Panc1 (cell line): ENCODE data around the gene SYNE1. TPM values are rescaled to one million over a fixed set of nuclear protein-coding genes. Genes with fewer than 3 reads are reported as not detected.
"Not testable (repeated sequence)": the region's sequence is repeated elsewhere in the genome, so short reads cannot be mapped to it uniquely, and the experiment has no call there.

Source experiments
- ATAC-seq: fragments of 200-7000 bp; cut with Tn5 transposase; 2 replicates; pipeline ENCODE4 v1.9.1; 2020; ENCODE audit warnings: mild to moderate bottlenecking, moderate library complexity
- BruUV-seq: library from RNA; stranded (reverse); fragments of 400-500 nt; replicated peaks from 2 replicates; lab custom pipeline; 2021; lab: Mats Ljungman, UMichigan
- CTCF ChIA-PET: fragments of 300-600 bp; sonication (Branson Sonifier 250); formaldehyde crosslinking; loops from one replicate; lab custom pipeline; 2022; ENCODE audit warnings: antibody characterized with exemption; lab: Charles Lee
- POLR2A ChIA-PET: fragments of 300-600 bp; sonication (Branson Sonifier 250); formaldehyde crosslinking; loops from one replicate; lab custom pipeline; 2022; ENCODE audit warnings: antibody characterized with exemption; lab: Charles Lee
- DNase-seq: peaks from one replicate; pipeline ENCODE4 v3.0.0-alpha.2; 2010; ENCODE audit warnings: low read depth, low spot score
- H3K27ac ChIP-seq: 2 replicates; pipeline ENCODE4 v1.5.1; 2011; ENCODE audit warnings: mild to moderate bottlenecking, low read length, inconsistent platforms
- H3K27me3 ChIP-seq: fragments of 200-500 bp; sonication (Bioruptor generic); 2 replicates; pipeline ENCODE4 v1.6.0; 2014; ENCODE audit warnings: low read length, inconsistent platforms; ENCODE audit not compliant: control insufficient read depth, insufficient read depth
- H3K36me3 ChIP-seq: fragments of 200-500 bp; sonication (Bioruptor generic); 2 replicates; pipeline ENCODE4 v1.5.1; 2014; ENCODE audit warnings: inconsistent platforms, mild to moderate bottlenecking, low read length, moderate library complexity; ENCODE audit not compliant: control insufficient read depth, insufficient read depth
- H3K4me1 ChIP-seq: 2 replicates; pipeline ENCODE4 v1.5.1; 2011; ENCODE audit warnings: inconsistent platforms, mild to moderate bottlenecking, low read length, moderate library complexity; ENCODE audit not compliant: control insufficient read depth, insufficient read depth
- H3K4me3 ChIP-seq, 2 experiments: 2 replicates each; pipeline ENCODE4 v1.5.1; 2011 to 2012; ENCODE audit warnings: low read depth in 2 of 2, low read length in 2 of 2, mild to moderate bottlenecking in 2 of 2, inconsistent platforms in 1 of 2, moderate library complexity in 1 of 2
- H3K9me3 ChIP-seq: fragments of 200-500 bp; sonication (Bioruptor generic); 2 replicates; pipeline ENCODE4 v1.5.1; 2014; ENCODE audit warnings: low read depth, mild to moderate bottlenecking, inconsistent platforms, low read length, moderate library complexity; ENCODE audit not compliant: control insufficient read depth, insufficient read depth
- CTCF ChIP-seq: fragments of 450-650 bp; IDR thresholded peaks from 2 replicates; pipeline ENCODE4 v1.5.1; 2017; ENCODE audit warnings: mild to moderate bottlenecking
- POLR2AphosphoS5 ChIP-seq: IDR thresholded peaks from 2 replicates; pipeline ENCODE4 v1.6.1; 2012; ENCODE audit warnings: mild to moderate bottlenecking, low read depth, low read length, moderate library complexity
- SIN3A ChIP-seq: IDR thresholded peaks from 2 replicates; pipeline ENCODE4 v1.6.1; 2012; ENCODE audit warnings: low read depth, mild to moderate bottlenecking, low read length, moderate library complexity, borderline replicate concordance; ENCODE audit not compliant: insufficient read depth
- TCF7L2 ChIP-seq: IDR thresholded peaks from 2 replicates; pipeline ENCODE4 v1.6.1; 2011; ENCODE audit warnings: mild to moderate bottlenecking, low read depth, low read length, inconsistent platforms
- in situ Hi-C: cut with HindIII; loops from 2 replicates; pipeline ENCODE4 v1.10.0; 2016; ENCODE audit warnings: low sequenced_read_pairs, low pct_unique_long_range_greater_than_20kb
- intact Hi-C: fragments of 100-400 bp; cut with micrococcal nuclease; formaldehyde crosslinking; loops from one replicate; pipeline ENCODE4 v1.10.0; 2022; ENCODE audit not compliant: unreplicated experiment
- total RNA-seq: library from RNA; stranded (reverse); gene quantifications from one replicate; pipeline ENCODE4 v1.2.1, GENCODE V29; 2021; ENCODE audit not compliant: unreplicated experiment
- TF ChIP-seq, protein P1 (sequence below), 2 experiments: IDR thresholded peaks; 2 replicates each; pipeline ENCODE4 v1.6.1; 2011 to 2012; ENCODE audit warnings: low read depth in 2 of 2, control low read depth in 1 of 2, low read length in 1 of 2, mild to moderate bottlenecking in 1 of 2, moderate library complexity in 1 of 2; ENCODE audit not compliant: insufficient read depth in 1 of 2

SYNE1 gene
- total RNA-seq, 1 experiment from 2014 or later = 3.2 TPM

GRCh38 chr6:152651986-152652385, 14.8 kb upstream of the SYNE1 start:
- ATAC-seq (no peak), DNase-seq (no peak)
- intact Hi-C loops (no loop called here), in situ Hi-C loops (no loop called here)
- no TSS peak for BruUV-seq
- Histone ChIP-seq H3K27ac (no peak overlapping the region), H3K4me1 (no peaks in the 10 kb centered on the region), H3K27me3 (0 out of 2 replicates have a peak, but pooled peaks cover 2% of the 10 kb centered on the region), H3K36me3 (no peaks in the 10 kb centered on the region), H3K4me3 (no peak overlapping the region), H3K9me3 (no peaks in the 10 kb centered on the region)
- TF ChIP-seq, protein P1, sequence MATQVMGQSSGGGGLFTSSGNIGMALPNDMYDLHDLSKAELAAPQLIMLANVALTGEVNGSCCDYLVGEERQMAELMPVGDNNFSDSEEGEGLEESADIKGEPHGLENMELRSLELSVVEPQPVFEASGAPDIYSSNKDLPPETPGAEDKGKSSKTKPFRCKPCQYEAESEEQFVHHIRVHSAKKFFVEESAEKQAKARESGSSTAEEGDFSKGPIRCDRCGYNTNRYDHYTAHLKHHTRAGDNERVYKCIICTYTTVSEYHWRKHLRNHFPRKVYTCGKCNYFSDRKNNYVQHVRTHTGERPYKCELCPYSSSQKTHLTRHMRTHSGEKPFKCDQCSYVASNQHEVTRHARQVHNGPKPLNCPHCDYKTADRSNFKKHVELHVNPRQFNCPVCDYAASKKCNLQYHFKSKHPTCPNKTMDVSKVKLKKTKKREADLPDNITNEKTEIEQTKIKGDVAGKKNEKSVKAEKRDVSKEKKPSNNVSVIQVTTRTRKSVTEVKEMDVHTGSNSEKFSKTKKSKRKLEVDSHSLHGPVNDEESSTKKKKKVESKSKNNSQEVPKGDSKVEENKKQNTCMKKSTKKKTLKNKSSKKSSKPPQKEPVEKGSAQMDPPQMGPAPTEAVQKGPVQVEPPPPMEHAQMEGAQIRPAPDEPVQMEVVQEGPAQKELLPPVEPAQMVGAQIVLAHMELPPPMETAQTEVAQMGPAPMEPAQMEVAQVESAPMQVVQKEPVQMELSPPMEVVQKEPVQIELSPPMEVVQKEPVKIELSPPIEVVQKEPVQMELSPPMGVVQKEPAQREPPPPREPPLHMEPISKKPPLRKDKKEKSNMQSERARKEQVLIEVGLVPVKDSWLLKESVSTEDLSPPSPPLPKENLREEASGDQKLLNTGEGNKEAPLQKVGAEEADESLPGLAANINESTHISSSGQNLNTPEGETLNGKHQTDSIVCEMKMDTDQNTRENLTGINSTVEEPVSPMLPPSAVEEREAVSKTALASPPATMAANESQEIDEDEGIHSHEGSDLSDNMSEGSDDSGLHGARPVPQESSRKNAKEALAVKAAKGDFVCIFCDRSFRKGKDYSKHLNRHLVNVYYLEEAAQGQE (IDR thresholded peaks at IDR 0.05; ENCODE audit: insufficient read depth in 1 of 2, low read depth in 2 of 2, low read length in 1 of 2) = no peak
- TF ChIP-seq CTCF = no peak
- POLR2A ChIA-PET = interaction anchor here (0.7 kb wide), 1 partner anchor 9 kb away, joined by 3 read pairs; no protein-coding TSS in a partner anchor
- CTCF ChIA-PET = no interaction called here

DNA sequence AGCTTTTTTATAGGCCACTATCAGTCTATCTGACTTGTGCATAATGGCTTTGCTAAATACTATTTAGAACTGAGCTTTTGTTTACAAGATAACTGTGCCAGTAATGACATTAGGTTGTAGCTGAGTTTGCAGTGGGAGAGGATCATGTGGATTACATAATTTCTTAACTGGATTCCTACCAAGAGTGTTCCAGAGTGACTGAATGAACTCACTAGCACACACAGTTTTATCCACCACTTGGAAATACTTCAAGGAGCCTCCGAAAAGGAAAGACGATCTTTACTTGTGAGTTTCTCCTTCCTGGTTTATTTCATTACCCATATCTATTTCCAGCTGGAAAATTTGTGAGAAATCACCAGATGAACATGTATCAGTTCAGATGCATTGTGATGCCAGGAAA, 10.9 kb upstream of the SYNE1 start:
- CTCF ChIA-PET = no interaction called here
- in situ Hi-C loops = no loop called here
- TF ChIP-seq TCF7L2 = no peak
- no peak for TF ChIP-seq CTCF
- no peak for TF ChIP-seq SIN3A
- TF ChIP-seq POLR2AphosphoS5 = no peak
- TF ChIP-seq, protein P1 (IDR thresholded peaks at IDR 0.05; ENCODE audit: insufficient read depth in 1 of 2, low read depth in 2 of 2, low read length in 1 of 2) = no peak
- no peaks in the 10 kb centered on the region for H3K9me3 ChIP-seq
- BruUV-seq = no TSS peak
- no peaks in the 10 kb centered on the region for H3K36me3 ChIP-seq
- ATAC-seq (no peak), DNase-seq (no peak)
- no peaks in the 10 kb centered on the region for H3K4me1 ChIP-seq
- intact Hi-C loops = no loop called here
- H3K27ac ChIP-seq = no peak overlapping the region
- POLR2A ChIA-PET = no interaction called here
- no peak overlapping the region for H3K4me3 ChIP-seq
- H3K27me3 ChIP-seq = peaks cover 2% of the 10 kb centered on the region; the same call in 1 of the 2 replicates

DNA sequence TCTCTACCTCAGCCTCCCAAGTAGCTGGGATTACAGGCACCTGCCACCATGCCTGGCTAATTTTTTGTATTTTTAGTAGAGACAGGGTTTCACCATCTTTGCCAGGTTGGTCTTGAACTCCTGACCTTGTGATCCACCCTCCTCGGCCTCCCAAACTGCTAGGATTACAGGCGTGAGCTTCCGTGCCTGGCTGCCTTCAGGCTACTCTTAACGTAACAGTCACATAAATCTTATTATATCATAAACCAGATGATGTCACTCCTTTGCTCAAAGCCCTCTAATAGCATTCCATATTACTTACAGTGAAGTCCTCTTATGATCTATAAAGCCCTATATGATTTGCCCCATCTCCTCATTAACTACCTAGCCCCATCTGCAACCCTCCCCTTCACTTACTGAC, 9.6 kb upstream of the SYNE1 start:
- H3K27ac ChIP-seq, in situ Hi-C loops, BruUV-seq, H3K4me3 ChIP-seq, H3K36me3 ChIP-seq, H3K4me1 ChIP-seq, DNase-seq, H3K27me3 ChIP-seq, POLR2A ChIA-PET, H3K9me3 ChIP-seq, intact Hi-C loops, CTCF ChIA-PET, ATAC-seq: not testable (repeated sequence)
